SU-DHL-6 (cell line): ENCODE measurements around the gene PKD1L1.

Experiments
- CTCF ChIP-seq: fragments of 200-600 bp; sonication (generic); IDR thresholded peaks from one replicate; pipeline ENCODE4 v1.5.1; 2017; ENCODE audit warnings: antibody characterized with exemption, mild to moderate bottlenecking, low read length, moderate library complexity; ENCODE audit not compliant: insufficient read depth, poor library complexity, severe bottlenecking
- EZH2phosphoT487 ChIP-seq: fragments of 200-600 bp; sonication (generic), shearing (Covaris generic); conservative IDR thresholded peaks from 2 replicates; pipeline ENCODE4 v1.6.1; 2018; ENCODE audit warnings: mild to moderate bottlenecking, antibody characterized with exemption, low read length, moderate library complexity, mixed read lengths

- TF ChIP-seq CTCF, result no peak
- no peak for TF ChIP-seq EZH2phosphoT487
These were observed 189.7 kb downstream of the PKD1L1 start for GRCh38 chr7:47758546-47758945.
